GM18498 (cell line): ENCODE measurements around the gene CAMK1.

ENCODE experiments used
- ATAC-seq: cut with Tn5 transposase; IDR thresholded peaks from one replicate; pipeline ENCODE4 v1.9.1; 2021; ENCODE audit warnings: mild to moderate bottlenecking, moderate library complexity; ENCODE audit not compliant: unreplicated experiment

Gene CAMK1

DNA sequence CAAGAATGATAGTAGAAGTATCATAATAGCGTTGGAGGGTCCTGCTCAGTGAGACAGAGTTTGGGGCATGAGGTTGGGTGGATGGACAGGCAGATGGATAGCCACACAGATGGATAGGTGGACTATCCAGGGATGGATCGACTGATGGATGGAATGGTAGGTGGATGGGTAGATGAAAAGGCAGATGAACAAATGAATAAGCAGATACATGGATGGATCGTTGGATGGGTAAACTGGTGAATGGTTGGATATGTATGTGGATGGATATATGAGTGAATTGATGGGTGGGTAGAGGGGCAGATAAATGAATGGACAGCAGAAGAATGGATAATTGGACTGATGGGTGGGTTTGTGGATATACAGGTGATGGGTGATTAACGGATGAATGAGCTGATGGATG lies 56.6 kb downstream of the CAMK1 start:
- no peak for ATAC-seq

DNA sequence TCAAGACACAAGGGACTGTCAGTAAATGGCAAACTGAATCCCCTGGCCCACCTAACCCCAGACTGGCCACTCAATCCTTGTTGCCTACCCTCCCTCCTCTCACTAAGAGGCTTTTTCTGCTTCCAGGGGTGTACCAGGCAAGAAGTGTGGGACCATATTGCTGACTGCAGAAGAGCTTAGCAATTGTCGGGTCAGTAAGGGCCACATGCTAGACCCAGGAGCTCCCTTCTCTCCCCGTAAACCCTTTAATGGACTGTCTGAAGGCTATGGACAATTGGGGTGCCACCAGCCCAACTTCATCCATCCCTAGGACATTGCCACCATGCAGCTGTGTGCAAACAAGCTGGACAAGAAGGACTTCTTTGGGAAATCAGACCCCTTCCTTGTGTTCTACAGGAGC lies 57.3 kb downstream of the CAMK1 start:
- ATAC-seq, result no peak

DNA sequence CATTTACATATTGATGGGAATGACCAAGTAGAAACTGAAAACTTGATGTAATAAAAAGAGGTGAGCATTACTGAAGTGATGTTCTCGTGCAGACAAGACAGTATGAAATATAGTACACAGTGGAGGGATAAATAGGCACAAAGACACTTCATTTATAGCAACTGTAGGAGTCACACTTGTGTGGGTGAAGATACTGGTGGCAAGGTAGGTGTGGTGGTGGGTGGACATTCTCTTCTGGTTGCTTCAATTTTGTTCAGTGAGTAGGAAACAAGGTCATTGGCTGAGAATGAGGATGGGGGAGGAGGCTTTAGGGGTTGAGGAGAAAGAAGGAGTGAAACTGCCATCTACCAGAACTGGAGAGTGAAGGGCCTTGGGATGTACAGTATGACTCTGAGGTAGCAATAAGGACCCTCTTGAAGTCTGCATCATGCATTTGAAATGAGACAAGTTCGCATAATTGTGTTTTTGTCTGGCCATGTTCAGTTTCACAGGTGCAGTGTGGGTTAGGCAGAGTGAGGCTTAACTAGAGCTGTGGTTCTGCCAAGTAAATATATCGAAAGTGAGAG lies 59.5 kb downstream of the CAMK1 start:
- ATAC-seq, result no peak
